ENCODE results near the gene MRAP2. TPM values are rescaled to one million over a fixed set of nuclear protein-coding genes. Genes with fewer than 3 reads are reported as not detected.

MRAP2 gene
- total RNA-seq, 1 donor from 2014 or later: 5.1 TPM

DNA sequence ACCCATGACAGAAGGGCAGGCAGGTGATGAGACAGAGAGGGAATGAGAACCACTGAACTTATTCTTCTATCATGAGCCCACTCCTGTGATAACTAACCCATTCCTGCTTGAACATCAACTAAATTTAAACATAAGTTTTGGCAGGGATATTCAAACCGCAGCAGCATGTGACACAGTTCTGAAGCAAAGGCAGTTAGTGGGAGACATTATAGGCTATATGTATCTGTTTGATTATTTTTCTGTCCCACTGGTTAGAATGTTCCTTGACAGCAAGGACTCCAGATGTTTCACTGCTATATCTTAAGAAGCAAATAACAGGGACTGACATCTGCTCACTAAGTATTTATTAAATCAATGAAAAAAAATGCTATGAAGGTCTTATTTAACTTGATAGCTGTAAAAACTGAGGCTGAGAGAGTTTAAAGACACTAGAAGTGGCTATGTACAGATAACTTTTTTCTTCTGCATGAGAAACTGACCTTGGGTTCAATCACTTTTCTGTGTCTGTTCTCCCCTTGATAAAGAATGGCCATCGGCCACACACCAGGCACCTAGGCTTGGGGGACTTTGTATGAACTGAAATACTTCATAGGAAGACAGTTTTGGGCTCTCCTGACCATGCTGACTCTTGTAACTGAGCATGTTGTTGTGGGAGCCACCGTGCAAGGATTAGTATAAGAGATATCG lies 102.9 kb downstream of the MRAP2 start:
- Mint-ChIP-seq H3K4me3 (ENCODE audit: unreplicated experiment) (no peak overlapping the region), H3K4me1 (ENCODE audit: low read depth, unreplicated experiment) (no peaks in the 10 kb centered on the region), H3K27me3 (ENCODE audit: unreplicated experiment) (peaks cover 2% of the 10 kb centered on the region), H3K27ac (ENCODE audit: unreplicated experiment) (no peak overlapping the region), H3K9me3 (ENCODE audit: unreplicated experiment) (peaks cover 2% of the 10 kb centered on the region), H3K36me3 (ENCODE audit: unreplicated experiment) (peaks cover 14% of the 10 kb centered on the region)
- TF ChIP-seq, protein P1, sequence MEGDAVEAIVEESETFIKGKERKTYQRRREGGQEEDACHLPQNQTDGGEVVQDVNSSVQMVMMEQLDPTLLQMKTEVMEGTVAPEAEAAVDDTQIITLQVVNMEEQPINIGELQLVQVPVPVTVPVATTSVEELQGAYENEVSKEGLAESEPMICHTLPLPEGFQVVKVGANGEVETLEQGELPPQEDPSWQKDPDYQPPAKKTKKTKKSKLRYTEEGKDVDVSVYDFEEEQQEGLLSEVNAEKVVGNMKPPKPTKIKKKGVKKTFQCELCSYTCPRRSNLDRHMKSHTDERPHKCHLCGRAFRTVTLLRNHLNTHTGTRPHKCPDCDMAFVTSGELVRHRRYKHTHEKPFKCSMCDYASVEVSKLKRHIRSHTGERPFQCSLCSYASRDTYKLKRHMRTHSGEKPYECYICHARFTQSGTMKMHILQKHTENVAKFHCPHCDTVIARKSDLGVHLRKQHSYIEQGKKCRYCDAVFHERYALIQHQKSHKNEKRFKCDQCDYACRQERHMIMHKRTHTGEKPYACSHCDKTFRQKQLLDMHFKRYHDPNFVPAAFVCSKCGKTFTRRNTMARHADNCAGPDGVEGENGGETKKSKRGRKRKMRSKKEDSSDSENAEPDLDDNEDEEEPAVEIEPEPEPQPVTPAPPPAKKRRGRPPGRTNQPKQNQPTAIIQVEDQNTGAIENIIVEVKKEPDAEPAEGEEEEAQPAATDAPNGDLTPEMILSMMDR (IDR thresholded peaks at IDR 0.05; ENCODE audit: partially characterized antibody, unreplicated experiment): no peak
- no peak for DNase-seq

DNA sequence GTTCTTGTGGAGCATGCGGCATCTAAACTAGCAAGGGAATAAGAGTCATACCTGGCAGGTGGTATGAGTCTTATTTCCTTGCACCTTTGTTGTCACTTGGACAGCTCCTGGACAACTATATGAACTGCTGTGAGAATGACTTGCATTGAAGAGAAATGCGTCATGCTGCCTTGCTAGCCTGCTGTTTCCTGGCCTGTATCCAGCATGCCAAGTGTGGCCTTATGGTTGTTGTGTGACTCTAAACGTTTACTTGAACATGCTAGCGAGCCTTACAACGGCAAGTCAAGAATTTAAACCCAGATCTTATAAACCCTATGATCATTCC lies 103.4 kb downstream of the MRAP2 start:
- no peak for DNase-seq
- H3K9me3 Mint-ChIP-seq (ENCODE audit: unreplicated experiment): peaks cover 2% of the 10 kb centered on the region
- H3K4me1 Mint-ChIP-seq (ENCODE audit: low read depth, unreplicated experiment): no peaks in the 10 kb centered on the region
- no peak overlapping the region for H3K4me3 Mint-ChIP-seq (ENCODE audit: unreplicated experiment)
- peaks cover 2% of the 10 kb centered on the region for H3K27me3 Mint-ChIP-seq (ENCODE audit: unreplicated experiment)
- H3K36me3 Mint-ChIP-seq (ENCODE audit: unreplicated experiment): peaks cover 12% of the 10 kb centered on the region
- no peak overlapping the region for H3K27ac Mint-ChIP-seq (ENCODE audit: unreplicated experiment)
- TF ChIP-seq, protein P1 (IDR thresholded peaks at IDR 0.05; ENCODE audit: partially characterized antibody, unreplicated experiment): no peak

DNA sequence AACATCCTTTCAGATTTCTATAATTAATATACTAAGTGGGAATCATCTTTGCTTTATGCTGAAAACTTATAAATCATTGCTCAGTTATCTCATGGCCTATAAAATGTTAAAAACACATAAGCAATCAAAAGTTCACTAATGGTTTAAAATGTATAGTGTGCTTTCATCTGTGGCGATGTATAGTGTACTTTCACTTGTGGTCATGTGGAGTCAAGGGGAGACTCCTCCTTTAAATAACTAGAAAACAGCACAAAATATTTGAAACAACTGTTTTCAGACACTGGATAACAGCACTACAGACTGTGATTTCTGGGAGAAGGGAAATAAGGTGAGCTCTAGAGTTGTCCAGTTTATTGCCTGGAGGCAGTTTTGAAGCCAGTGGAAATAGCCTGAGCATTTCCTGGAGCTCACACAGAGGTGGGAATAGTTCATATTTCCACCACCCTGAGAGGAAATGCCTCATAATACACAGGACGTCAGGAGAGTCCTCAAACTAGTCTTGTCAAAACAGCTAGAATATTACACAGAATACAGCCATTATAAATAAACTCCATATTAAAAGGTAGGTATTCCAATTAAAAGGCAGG lies 104.5 kb downstream of the MRAP2 start:
- TF ChIP-seq, protein P1 (IDR thresholded peaks at IDR 0.05; ENCODE audit: partially characterized antibody, unreplicated experiment): no peak
- H3K9me3 Mint-ChIP-seq (ENCODE audit: unreplicated experiment): no peaks in the 10 kb centered on the region
- H3K27me3 Mint-ChIP-seq (ENCODE audit: unreplicated experiment): no peaks in the 10 kb centered on the region
- no peak overlapping the region for H3K27ac Mint-ChIP-seq (ENCODE audit: unreplicated experiment)
- H3K36me3 Mint-ChIP-seq (ENCODE audit: unreplicated experiment): peaks cover 2% of the 10 kb centered on the region
- no peak for DNase-seq
- no peaks in the 10 kb centered on the region for H3K4me1 Mint-ChIP-seq (ENCODE audit: low read depth, unreplicated experiment)
- no peak overlapping the region for H3K4me3 Mint-ChIP-seq (ENCODE audit: unreplicated experiment)

DNA sequence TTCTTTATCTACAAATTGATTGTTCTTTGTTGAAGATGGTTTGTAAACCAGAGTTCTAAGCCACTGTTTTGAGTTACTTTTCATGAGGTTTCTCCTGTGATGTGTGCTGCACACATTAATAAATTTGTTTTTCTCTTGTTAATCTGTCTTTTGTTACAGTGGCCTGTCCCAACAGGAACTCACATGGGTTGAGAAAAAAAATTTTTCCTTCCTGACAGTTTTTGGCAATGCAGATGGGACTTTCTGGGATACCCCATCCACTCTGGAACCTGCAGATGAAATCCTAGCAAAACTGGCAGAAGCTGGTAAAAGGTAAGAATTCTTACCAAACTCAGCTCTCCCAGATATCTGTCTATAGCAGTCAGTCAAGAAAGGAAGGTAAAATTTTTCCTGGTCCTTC lies 105.7 kb downstream of the MRAP2 start:
- Mint-ChIP-seq H3K4me3 (ENCODE audit: unreplicated experiment) (no peak overlapping the region), H3K4me1 (ENCODE audit: low read depth, unreplicated experiment) (no peaks in the 10 kb centered on the region), H3K36me3 (ENCODE audit: unreplicated experiment) (no peaks in the 10 kb centered on the region), H3K9me3 (ENCODE audit: unreplicated experiment) (no peaks in the 10 kb centered on the region), H3K27me3 (ENCODE audit: unreplicated experiment) (no peaks in the 10 kb centered on the region), H3K27ac (ENCODE audit: unreplicated experiment) (no peak overlapping the region)
- DNase-seq: no peak
- TF ChIP-seq, protein P1 (IDR thresholded peaks at IDR 0.05; ENCODE audit: partially characterized antibody, unreplicated experiment): no peak

Other genes starting within 250 kb of the MRAP2 start
- gene RIPPLY2, start 180.4 kb upstream of the MRAP2 start, total RNA-seq (ENCODE audit: unreplicated experiment): 4.9 TPM
- 23.1 TPM for gene CYB5R4, start 174.1 kb upstream of the MRAP2 start, total RNA-seq (ENCODE audit: unreplicated experiment)
- gene CEP162, start 193.9 kb downstream of the MRAP2 start, total RNA-seq (ENCODE audit: unreplicated experiment): 15.7 TPM

Measured in glutamatergic neuron (in vitro differentiated cells).